ENCODE measurements around the gene GNAL.
"Not testable (repeated sequence)": the region's sequence is repeated elsewhere in the genome, so short reads cannot be mapped to it uniquely, and the experiment has no call there.

Gene GNAL

GRCh38 chr18:11669271-11669947 lies 19.7 kb upstream of the GNAL start:
- DNase-seq (ENCODE audit: low read depth in 1 of 2, low spot score in 1 of 2) = no peak

GRCh38 chr18:11669948-11670275 lies 19.2 kb upstream of the GNAL start:
- DNase-seq (ENCODE audit: low read depth in 1 of 2, low spot score in 1 of 2) = no peak

- DNase-seq (ENCODE audit: low read depth in 1 of 2, low spot score in 1 of 2) = no peak
Observed at GRCh38 chr18:11671156-11671555, 17.9 kb upstream of the GNAL start.

GRCh38 chr18:11672198-11672597 lies 16.9 kb upstream of the GNAL start:
- DNase-seq (ENCODE audit: low read depth in 1 of 2, low spot score in 1 of 2) = no peak

- DNase-seq (ENCODE audit: low read depth in 1 of 2, low spot score in 1 of 2) = no peak
Observed at GRCh38 chr18:11672846-11673454, 16.1 kb upstream of the GNAL start.

GRCh38 chr18:11673560-11673959 lies 15.5 kb upstream of the GNAL start:
- no peak for DNase-seq (ENCODE audit: low read depth in 1 of 2, low spot score in 1 of 2)

- DNase-seq (ENCODE audit: low read depth in 1 of 2, low spot score in 1 of 2) = no peak
Observed at GRCh38 chr18:11674119-11674518, 14.9 kb upstream of the GNAL start.

- DNase-seq (ENCODE audit: low read depth in 1 of 2, low spot score in 1 of 2) = no peak
Observed at GRCh38 chr18:11676386-11676785, 12.7 kb upstream of the GNAL start.

GRCh38 chr18:11676867-11677266 lies 12.2 kb upstream of the GNAL start:
- no peak for DNase-seq (ENCODE audit: low read depth in 1 of 2, low spot score in 1 of 2)

GRCh38 chr18:11678211-11678610 lies 10.9 kb upstream of the GNAL start:
- no peak for DNase-seq (ENCODE audit: low read depth in 1 of 2, low spot score in 1 of 2)

GRCh38 chr18:11689669-11690565 lies 853 bp downstream of the GNAL start:
- DNase-seq (ENCODE audit: low read depth in 1 of 2, low spot score in 1 of 2) = no peak

GRCh38 chr18:11690660-11691059 lies 1.6 kb downstream of the GNAL start:
- DNase-seq (ENCODE audit: low read depth in 1 of 2, low spot score in 1 of 2) = not testable (repeated sequence)

- no peak for DNase-seq (ENCODE audit: low read depth in 1 of 2, low spot score in 1 of 2)
Observed at GRCh38 chr18:11695736-11696135, 6.7 kb downstream of the GNAL start.

GRCh38 chr18:11696451-11696850 lies 7.4 kb downstream of the GNAL start:
- DNase-seq (ENCODE audit: low read depth in 1 of 2, low spot score in 1 of 2) = no peak

- DNase-seq (ENCODE audit: low read depth in 1 of 2, low spot score in 1 of 2) = no peak
Observed at GRCh38 chr18:11700876-11701275, 11.8 kb downstream of the GNAL start.

GRCh38 chr18:11710578-11710977 lies 21.5 kb downstream of the GNAL start:
- DNase-seq (ENCODE audit: low read depth in 1 of 2, low spot score in 1 of 2) = no peak

GRCh38 chr18:11713756-11714155 lies 24.7 kb downstream of the GNAL start:
- DNase-seq (ENCODE audit: low read depth in 1 of 2, low spot score in 1 of 2) = no peak

- no peak for DNase-seq (ENCODE audit: low read depth in 1 of 2, low spot score in 1 of 2)
Observed at GRCh38 chr18:11714244-11714918, 25.3 kb downstream of the GNAL start.

- not testable (repeated sequence) for DNase-seq (ENCODE audit: low read depth in 1 of 2, low spot score in 1 of 2)
Observed at GRCh38 chr18:11716767-11717315, 27.8 kb downstream of the GNAL start.

- DNase-seq (ENCODE audit: low read depth in 1 of 2, low spot score in 1 of 2) = no peak
Observed at GRCh38 chr18:11719050-11719449, 30.0 kb downstream of the GNAL start.

- no peak for DNase-seq (ENCODE audit: low read depth in 1 of 2, low spot score in 1 of 2)
Observed at GRCh38 chr18:11719621-11720020, 30.6 kb downstream of the GNAL start.

All from stimulated activated CD4-positive, alpha-beta T cell treated with anti-CD3 and anti-CD28 coated beads, Interleukin-15, amount 100 ng/mL, for 1 hour (primary cell).